Colonic mucosa (tissue), 4 donors: ENCODE results near the gene LAYN. TPM values are rescaled to one million over a fixed set of nuclear protein-coding genes. Genes with fewer than 3 reads are reported as not detected.

Source experiments
- DNase-seq: peaks from one replicate; pipeline ENCODE4 v3.0.0-alpha.2; 2020
- H3K27ac ChIP-seq: fragments of 200-600 bp; one replicate; pipeline ENCODE4 v1.8.0; 2021
- H3K27me3 ChIP-seq: fragments of 200-600 bp; one replicate; pipeline ENCODE4 v1.8.0; 2021
- H3K36me3 ChIP-seq: fragments of 200-600 bp; one replicate; pipeline ENCODE4 v1.8.0; 2021
- H3K4me1 ChIP-seq: fragments of 200-600 bp; one replicate; pipeline ENCODE4 v1.8.0; 2021; ENCODE audit warnings: mild to moderate bottlenecking
- H3K4me3 ChIP-seq: fragments of 200-600 bp; one replicate; pipeline ENCODE4 v1.8.0; 2021
- H3K9ac ChIP-seq, 2 donors: one replicate each; pipeline ENCODE4 v1.7.0; 2013; ENCODE audit warnings: control low read depth in 2 of 2, low read depth in 2 of 2, low read length in 2 of 2
- H3K9me3 ChIP-seq: fragments of 200-600 bp; one replicate; pipeline ENCODE4 v1.8.0; 2021
- CTCF ChIP-seq: fragments of 200-600 bp; IDR thresholded peaks from one replicate; pipeline ENCODE4 v1.8.0; 2022; ENCODE audit warnings: antibody characterized with exemption, mild to moderate bottlenecking
- intact Hi-C: fragments of 100-400 bp; cut with DNase I; formaldehyde crosslinking; loops from one replicate; pipeline ENCODE4 v1.14.1; 2022
- total RNA-seq, 2 donors: library from RNA; stranded (reverse); fragmentation: NEBNext Ultra II Directional in 1 of 2; extraction: Animal tissue kit (Norgen Biotek cat#: 25700) in 1 of 2; gene quantifications; one replicate each; pipeline ENCODE4 v1.2.1, GENCODE V29; 2021
- donor health status: healthy.
- donor health status: DM: no; HTN: no; CAD: no.
- donor health status: DM: no; HTN: no; CAD: no.

LAYN gene
- total RNA-seq, 2 donors from 2014 or later, result 0.99 to 9.0 TPM

- Histone ChIP-seq H3K27me3 (peaks cover 13% of the 10 kb centered on the region), H3K36me3 (no peaks in the 10 kb centered on the region), H3K4me3 (no peak overlapping the region), H3K27ac (no peak overlapping the region), H3K9ac (no peak overlapping the region), H3K9me3 (no peaks in the 10 kb centered on the region), H3K4me1 (no peaks in the 10 kb centered on the region)
- no peak for TF ChIP-seq CTCF
- intact Hi-C loops, result no loop called here
- no peak for DNase-seq
Measured at GRCh38 chr11:111518668-111519067, 21.9 kb upstream of the LAYN start.

- intact Hi-C loops, result no loop called here
- Histone ChIP-seq H3K27ac (no peak overlapping the region), H3K9me3 (no peaks in the 10 kb centered on the region), H3K4me3 (no peak overlapping the region), H3K4me1 (no peaks in the 10 kb centered on the region), H3K36me3 (no peaks in the 10 kb centered on the region), H3K27me3 (no peaks in the 10 kb centered on the region), H3K9ac (no peak overlapping the region)
- no peak for TF ChIP-seq CTCF
- DNase-seq, result no peak
Measured at GRCh38 chr11:111520560-111520959, 20.0 kb upstream of the LAYN start.

- H3K9ac ChIP-seq, result no peak overlapping the region
- TF ChIP-seq CTCF, result no peak
- H3K27me3 ChIP-seq, result no peaks in the 10 kb centered on the region
- no peaks in the 10 kb centered on the region for H3K9me3 ChIP-seq
- intact Hi-C loops, result no loop called here
- H3K4me1 ChIP-seq, result no peaks in the 10 kb centered on the region
- H3K27ac ChIP-seq, result no peak overlapping the region
- no peaks in the 10 kb centered on the region for H3K36me3 ChIP-seq
- DNase-seq, result no peak
- H3K4me3 ChIP-seq, result no peak overlapping the region
Measured at GRCh38 chr11:111521135-111521534, 19.4 kb upstream of the LAYN start.

GRCh38 chr11:111522426-111522825 lies 18.1 kb upstream of the LAYN start:
- no peak for TF ChIP-seq CTCF
- H3K27ac ChIP-seq, result no peak overlapping the region
- H3K9me3 ChIP-seq, result no peaks in the 10 kb centered on the region
- H3K4me1 ChIP-seq, result no peaks in the 10 kb centered on the region
- no peak overlapping the region for H3K9ac ChIP-seq
- no peaks in the 10 kb centered on the region for H3K36me3 ChIP-seq
- intact Hi-C loops, result no loop called here
- no peaks in the 10 kb centered on the region for H3K27me3 ChIP-seq
- no peak for DNase-seq
- no peak overlapping the region for H3K4me3 ChIP-seq

- DNase-seq, result no peak
- Histone ChIP-seq H3K4me1 (no peaks in the 10 kb centered on the region), H3K4me3 (no peak overlapping the region), H3K36me3 (no peaks in the 10 kb centered on the region), H3K27me3 (no peaks in the 10 kb centered on the region), H3K9me3 (no peaks in the 10 kb centered on the region), H3K27ac (no peak overlapping the region), H3K9ac (no peak overlapping the region)
- intact Hi-C loops, result no loop called here
- no peak for TF ChIP-seq CTCF
Measured at GRCh38 chr11:111523343-111523742, 17.2 kb upstream of the LAYN start.

- intact Hi-C loops, result no loop called here
- Histone ChIP-seq H3K27me3 (no peaks in the 10 kb centered on the region), H3K27ac (no peak overlapping the region), H3K36me3 (no peaks in the 10 kb centered on the region), H3K9ac (no peak overlapping the region), H3K4me3 (no peak overlapping the region), H3K9me3 (no peaks in the 10 kb centered on the region), H3K4me1 (no peaks in the 10 kb centered on the region)
- no peak for DNase-seq
- TF ChIP-seq CTCF, result no peak
Measured at GRCh38 chr11:111524056-111524455, 16.5 kb upstream of the LAYN start.
